H9 (cell line): ENCODE data around the gene ANGPTL7. TPM values are rescaled to one million over a fixed set of nuclear protein-coding genes. Genes with fewer than 3 reads are reported as not detected.

Experiments
- DNase-seq: peaks from one replicate; pipeline ENCODE4 v3.0.0-alpha.2; 2017
- H2AFZ ChIP-seq: one replicate; pipeline ENCODE4 v1.6.1; 2013; ENCODE audit warnings: mild to moderate bottlenecking, low read length, control low read depth, moderate library complexity
- H2AK5ac ChIP-seq: 2 replicates; pipeline ENCODE4 v1.6.1; 2013; ENCODE audit warnings: low read length, control low read depth, mixed read lengths; ENCODE audit not compliant: insufficient read length
- H2BK120ac ChIP-seq: one replicate; pipeline ENCODE4 v1.6.1; 2013; ENCODE audit warnings: low read depth, mild to moderate bottlenecking, low read length, control low read depth, inconsistent platforms; ENCODE audit not compliant: poor library complexity, severe bottlenecking
- H2BK12ac ChIP-seq: 2 replicates; pipeline ENCODE4 v1.6.1; 2013; ENCODE audit warnings: low read length, control low read depth, mixed read lengths, low read depth; ENCODE audit not compliant: insufficient read length
- H2BK15ac ChIP-seq: 2 replicates; pipeline ENCODE4 v1.6.1; 2013; ENCODE audit warnings: low read depth, low read length, control low read depth
- H2BK20ac ChIP-seq: one replicate; pipeline ENCODE4 v1.6.1; 2013; ENCODE audit warnings: low read depth, mild to moderate bottlenecking, low read length, control low read depth, inconsistent platforms; ENCODE audit not compliant: poor library complexity, severe bottlenecking
- H2BK5ac ChIP-seq: 2 replicates; pipeline ENCODE4 v1.6.1; 2013; ENCODE audit warnings: low read length, control low read depth, mixed read lengths; ENCODE audit not compliant: insufficient read length
- H3K14ac ChIP-seq: 2 replicates; pipeline ENCODE4 v1.6.1; 2013; ENCODE audit warnings: low read length, control low read depth; ENCODE audit not compliant: insufficient read depth
- H3K18ac ChIP-seq: 2 replicates; pipeline ENCODE4 v1.6.1; 2013; ENCODE audit warnings: low read depth, mild to moderate bottlenecking, mixed read lengths, low read length, control low read depth; ENCODE audit not compliant: insufficient read length
- H3K23ac ChIP-seq: 2 replicates; pipeline ENCODE4 v1.6.1; 2013; ENCODE audit warnings: low read length, control low read depth, mixed read lengths, low read depth; ENCODE audit not compliant: insufficient read length
- H3K23me2 ChIP-seq: 2 replicates; pipeline ENCODE4 v1.6.1; 2013; ENCODE audit warnings: low read depth, mild to moderate bottlenecking, mixed read lengths, low read length, control low read depth; ENCODE audit not compliant: insufficient read length, poor library complexity, severe bottlenecking
- H3K27ac ChIP-seq: 2 replicates; pipeline ENCODE4 v1.5.1; 2013; ENCODE audit warnings: low read length, control low read depth, mixed read lengths, low read depth; ENCODE audit not compliant: insufficient read length
- H3K27me3 ChIP-seq: 2 replicates; pipeline ENCODE4 v1.6.1; 2013; ENCODE audit warnings: low read length, control low read depth, inconsistent platforms; ENCODE audit not compliant: insufficient read depth
- H3K4ac ChIP-seq: 2 replicates; pipeline ENCODE4 v1.6.1; 2013; ENCODE audit warnings: low read depth, mild to moderate bottlenecking, control low read depth, inconsistent platforms, low read length, moderate library complexity
- H3K4me1 ChIP-seq: 2 replicates; pipeline ENCODE4 v1.6.1; 2013; ENCODE audit warnings: low read length, control low read depth, inconsistent platforms; ENCODE audit not compliant: insufficient read depth
- H3K4me2 ChIP-seq: 2 replicates; pipeline ENCODE4 v1.6.1; 2013; ENCODE audit warnings: low read length, control low read depth, mixed read lengths; ENCODE audit not compliant: insufficient read length, insufficient read depth
- H3K56ac ChIP-seq: 2 replicates; pipeline ENCODE4 v1.6.1; 2013; ENCODE audit warnings: low read depth, mild to moderate bottlenecking, mixed read lengths, low read length, control low read depth; ENCODE audit not compliant: insufficient read length
- H3K79me1 ChIP-seq: 2 replicates; pipeline ENCODE4 v1.6.1; 2013; ENCODE audit warnings: low read depth, mild to moderate bottlenecking, moderate library complexity, low read length, control low read depth, inconsistent platforms; ENCODE audit not compliant: insufficient read depth, poor library complexity, severe bottlenecking
- H3K79me2 ChIP-seq: 2 replicates; pipeline ENCODE4 v1.6.1; 2013; ENCODE audit warnings: low read length, control low read depth, inconsistent platforms; ENCODE audit not compliant: insufficient read depth
- H3K9ac ChIP-seq: 2 replicates; pipeline ENCODE4 v1.6.1; 2013; ENCODE audit warnings: low read length, control low read depth, mixed read lengths; ENCODE audit not compliant: insufficient read length; ENCODE audit errors: extremely low read depth
- H3K9me3 ChIP-seq: one replicate; pipeline ENCODE4 v1.6.1; 2013; ENCODE audit warnings: low read depth, low read length, inconsistent platforms; ENCODE audit not compliant: control insufficient read depth
- H3T11ph ChIP-seq: one replicate; pipeline ENCODE4 v1.6.1; 2013; ENCODE audit warnings: mild to moderate bottlenecking, low read length, control low read depth, inconsistent platforms
- H4K20me1 ChIP-seq: one replicate; pipeline ENCODE4 v1.6.1; 2013; ENCODE audit not compliant: control insufficient read depth, insufficient read length, insufficient read depth
- H4K5ac ChIP-seq: 2 replicates; pipeline ENCODE4 v1.6.1; 2013; ENCODE audit warnings: low read depth, mild to moderate bottlenecking, mixed read lengths, low read length, control low read depth; ENCODE audit not compliant: insufficient read length
- H4K8ac ChIP-seq: replicated peaks from 2 replicates; pipeline ENCODE4 v1.6.1; 2013; ENCODE audit warnings: low read length, control low read depth, mixed read lengths, low read depth; ENCODE audit not compliant: insufficient read length
- H4K91ac ChIP-seq: 2 replicates; pipeline ENCODE4 v1.6.1; 2013; ENCODE audit warnings: low read depth, mild to moderate bottlenecking, moderate library complexity, mixed read lengths, low read length, control low read depth; ENCODE audit not compliant: insufficient read length
- H3K27ac Mint-ChIP-seq, 3 experiments: 2 replicates in 2 of 3; 3 replicates in 1 of 3; pipeline ENCODE4 v1.8.0; 2020 to 2021; ENCODE audit warnings: mixed read lengths in 3 of 3, mild to moderate bottlenecking in 1 of 3, moderate library complexity in 1 of 3
- H3K27me3 Mint-ChIP-seq: 2 replicates; pipeline ENCODE4 v1.8.0; 2021; ENCODE audit warnings: low read depth, mild to moderate bottlenecking, moderate library complexity, mixed read lengths
- H3K36me3 Mint-ChIP-seq, 3 experiments: 2 replicates in 2 of 3; 3 replicates in 1 of 3; pipeline ENCODE4 v1.8.0; 2020 to 2021; ENCODE audit warnings: low read depth in 3 of 3, mixed read lengths in 3 of 3; ENCODE audit not compliant: insufficient read depth in 1 of 3
- H3K4me1 Mint-ChIP-seq, 2 experiments: 2 replicates each; pipeline ENCODE4 v1.8.0; 2020; ENCODE audit warnings: mixed read lengths in 2 of 2
- H3K4me3 Mint-ChIP-seq, 2 experiments: 2 replicates in 1 of 2; 3 replicates in 1 of 2; pipeline ENCODE4 v1.8.0; 2020 to 2021; ENCODE audit warnings: mild to moderate bottlenecking in 2 of 2, mixed read lengths in 2 of 2, moderate library complexity in 1 of 2
- H3K9me3 Mint-ChIP-seq, 2 experiments: 2 replicates in 1 of 2; 3 replicates in 1 of 2; pipeline ENCODE4 v1.8.0; 2020; ENCODE audit warnings: mild to moderate bottlenecking in 2 of 2, mixed read lengths in 2 of 2, moderate library complexity in 1 of 2
- CTCF ChIP-seq: fragments of 200-600 bp; sonication (generic); conservative IDR thresholded peaks from 3 replicates; pipeline ENCODE4 v1.8.0; 2021; ENCODE audit warnings: antibody characterized with exemption, mild to moderate bottlenecking
- WGBS: extraction: QIAGEN DNeasy Blood & Tissue Kit; methylation state at CpG from one replicate; pipeline ENCODE4 v1.1.7; 2013; ENCODE audit warnings: missing lambda C conversion rate, low lambda C conversion rate, mixed read lengths; ENCODE audit not compliant: insufficient read length; ENCODE audit errors: extremely low coverage; 5-methylcytosine and 5-hydroxymethylcytosine counted together
- total RNA-seq: library from RNA; stranded (reverse); gene quantifications from 2 replicates; pipeline ENCODE4 v1.2.1, GENCODE V29; 2021

ANGPTL7 gene
- total RNA-seq, 1 experiment from 2014 or later, result not detected

- no peak overlapping the region for H3K14ac ChIP-seq
Measured at GRCh38 chr1:11233208-11233607, 44.1 kb downstream of the ANGPTL7 start.

More at GRCh38 chr1:11233208-11233607, 44.1 kb downstream of the ANGPTL7 start:
- Mint-ChIP-seq H3K36me3 (peaks cover 43 to 99% (median 78%) of the 10 kb centered on the region in 3 experiments; a peak in 6 of 7 replicates), H3K9me3 (no peaks in the 10 kb centered on the region), H3K27me3 (no peaks in the 10 kb centered on the region), H3K4me3 (no peak overlapping the region), H3K4me1 (no peaks in the 10 kb centered on the region), H3K27ac (no peak overlapping the region)
- Histone ChIP-seq H3K4me2 (no peak overlapping the region), H4K91ac (no peak overlapping the region), H4K8ac (no peak overlapping the region), H3K18ac (no peak overlapping the region), H3K79me2 (0 out of 2 replicates have a peak, but pooled peaks cover 1% of the 10 kb centered on the region), H3K79me1 (no peaks in the 10 kb centered on the region), H4K20me1 (peaks cover 2% of the 10 kb centered on the region), H3K9ac (no peak overlapping the region), H3K4ac (no peak overlapping the region), H3K23ac (no peak overlapping the region), H2BK20ac (no peak overlapping the region), H2BK5ac (no peak overlapping the region), H3K23me2 (no peaks in the 10 kb centered on the region), H3T11ph (no peak overlapping the region), H2BK12ac (no peak overlapping the region), H3K9me3 (no peaks in the 10 kb centered on the region), H3K4me1 (no peaks in the 10 kb centered on the region), H3K27ac (no peak overlapping the region), H2AFZ (no peak overlapping the region), H2AK5ac (no peak overlapping the region), H4K5ac (no peak overlapping the region), H3K56ac (no peak overlapping the region), H2BK120ac (no peak overlapping the region), H2BK15ac (no peak overlapping the region), H3K27me3 (no peaks in the 10 kb centered on the region)
- no peak for TF ChIP-seq CTCF
- DNase-seq, result no peak
- no CpG with 5 or more reads among the region's 2 CpGs for WGBS
